Coronary artery (tissue), 2 donors: ENCODE results near the gene CARS1.

ENCODE experiments used
- DNase-seq: peaks from one replicate; pipeline ENCODE4 v3.0.0-alpha.2; 2017; ENCODE audit warnings: low spot score
- H3K27ac ChIP-seq, 2 donors: fragments of 200-600 bp; sonication (generic); one replicate each; pipeline ENCODE4 v1.5.1; 2016 to 2019
- H3K4me3 ChIP-seq: fragments of 200-600 bp; sonication (generic); 2 replicates; pipeline ENCODE4 v1.5.1; 2016; ENCODE audit warnings: mild to moderate bottlenecking, moderate library complexity
- CTCF ChIP-seq: fragments of 200-600 bp; sonication (generic); IDR thresholded peaks from one replicate; pipeline ENCODE4 v1.5.1; 2019; ENCODE audit warnings: antibody characterized with exemption

CARS1 gene

DNA sequence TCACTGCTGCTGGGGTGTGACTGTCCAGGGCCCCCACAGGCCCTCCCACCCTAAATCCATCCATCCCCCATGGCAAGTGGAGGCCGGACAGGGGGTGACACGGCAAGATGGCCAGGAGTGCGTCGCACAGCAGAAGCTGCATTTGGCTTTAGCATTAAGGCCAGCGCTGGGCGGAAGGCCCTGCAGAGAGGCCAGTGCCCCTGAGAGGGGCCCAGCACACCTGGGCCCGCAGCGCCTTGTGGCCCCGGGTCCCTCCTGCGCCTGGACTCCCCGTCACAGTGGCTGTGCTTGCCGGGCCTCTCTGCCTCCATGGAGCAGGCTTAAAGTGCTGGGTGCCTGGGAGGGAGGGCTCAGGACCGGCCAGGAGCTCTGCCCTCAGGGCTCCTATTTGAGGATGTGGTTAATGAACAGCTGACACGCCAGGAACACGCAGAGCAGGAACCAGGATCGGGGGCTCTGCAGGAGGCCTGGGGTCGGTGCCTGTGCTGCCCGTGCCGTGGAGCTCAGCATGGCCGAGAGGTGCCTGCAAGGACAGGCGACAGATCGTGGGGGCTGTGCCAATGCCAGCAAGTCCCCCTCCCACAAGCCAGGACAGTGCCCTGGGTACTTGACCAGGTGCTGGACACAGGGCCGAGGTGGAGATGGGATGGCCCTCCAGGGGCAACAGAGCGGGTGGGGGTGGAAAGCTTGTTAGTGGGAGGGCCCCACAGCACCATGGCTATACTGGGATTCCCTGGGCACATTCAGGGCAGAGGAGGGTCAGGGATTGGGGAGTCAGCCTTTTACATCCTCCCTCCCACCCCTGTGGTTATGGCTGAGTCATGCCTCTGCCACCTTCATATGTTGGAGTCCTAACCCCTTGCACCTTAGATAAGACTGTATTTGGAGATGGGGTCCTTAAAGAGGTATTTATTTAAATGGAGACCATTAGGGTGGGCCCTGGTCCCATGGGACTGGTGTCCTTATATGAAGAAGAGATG, 30.9 kb upstream of the CARS1 start:
- no peak for DNase-seq
- no peak overlapping the region for H3K27ac ChIP-seq
- no peak overlapping the region for H3K4me3 ChIP-seq
- no peak for TF ChIP-seq CTCF

- Histone ChIP-seq H3K27ac (no peak overlapping the region), H3K4me3 (no peak overlapping the region)
- no peak for TF ChIP-seq CTCF
- no peak for DNase-seq
Observed at GRCh38 chr11:3087373-3087772, 30.1 kb upstream of the CARS1 start.

DNA sequence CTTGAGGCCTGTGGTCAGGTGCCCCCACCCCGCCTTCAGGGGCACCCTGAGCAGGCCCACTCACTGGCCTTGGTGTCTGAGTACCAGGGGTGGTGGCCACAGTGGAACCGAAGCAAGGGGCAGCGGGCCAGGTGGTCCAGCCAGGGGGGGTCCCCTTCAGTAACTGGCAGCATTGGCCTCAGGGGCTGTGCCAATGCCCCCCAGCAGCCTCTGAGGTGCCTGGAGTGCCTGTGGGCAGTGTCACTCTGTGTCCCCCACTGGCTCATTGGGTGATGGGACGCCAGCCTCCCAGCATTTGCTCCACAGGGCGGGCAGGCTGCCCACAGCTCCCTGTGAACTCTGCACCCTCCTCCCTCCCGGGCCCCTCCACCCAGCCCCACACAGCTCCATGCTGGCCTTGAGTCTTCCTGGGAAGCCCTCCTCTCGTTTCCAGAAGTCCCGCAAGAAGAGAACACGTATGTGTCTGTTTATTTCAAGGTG, 29.5 kb upstream of the CARS1 start:
- TF ChIP-seq CTCF, result no peak
- no peak overlapping the region for H3K4me3 ChIP-seq
- DNase-seq, result no peak
- no peak overlapping the region for H3K27ac ChIP-seq

- no peak overlapping the region for H3K4me3 ChIP-seq
- TF ChIP-seq CTCF, result no peak
- DNase-seq, result no peak
Observed at GRCh38 chr11:3086114-3086513, 28.9 kb upstream of the CARS1 start.

GRCh38 chr11:3085052-3085451, 27.8 kb upstream of the CARS1 start:
- H3K27ac ChIP-seq, result no peak overlapping the region
- no peak for TF ChIP-seq CTCF
- DNase-seq, result no peak
- H3K4me3 ChIP-seq, result no peak overlapping the region

More at GRCh38 chr11:3086114-3086513, 28.9 kb upstream of the CARS1 start:
- H3K27ac ChIP-seq, result no peak overlapping the region

DNA sequence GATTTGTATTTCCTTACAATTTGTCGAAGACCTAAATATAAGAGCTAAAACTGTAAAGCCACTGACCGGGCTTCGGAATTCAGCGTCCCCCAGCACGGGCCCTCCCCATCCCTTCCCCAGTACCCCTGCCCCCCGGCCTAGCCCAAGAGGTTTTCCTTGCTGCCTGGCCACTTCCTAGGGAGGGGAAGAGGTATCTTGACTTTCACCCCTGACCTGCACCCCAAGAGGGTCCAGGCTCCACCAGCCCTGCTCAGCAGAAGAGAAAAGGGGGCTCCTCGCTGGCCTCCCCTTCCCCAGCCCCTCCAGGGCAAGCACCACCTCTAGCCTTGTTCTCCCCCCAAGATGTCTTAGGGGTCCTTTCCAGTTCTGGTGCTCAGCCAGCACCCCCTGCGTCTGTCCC, 26.1 kb upstream of the CARS1 start:
- no peak for TF ChIP-seq CTCF
- DNase-seq, result no peak
- H3K4me3 ChIP-seq, result no peak overlapping the region
- no peak overlapping the region for H3K27ac ChIP-seq

- no peak for TF ChIP-seq CTCF
- no peak for DNase-seq
- Histone ChIP-seq H3K4me3 (no peak overlapping the region), H3K27ac (no peak overlapping the region)
Observed at GRCh38 chr11:3081386-3081751, 24.1 kb upstream of the CARS1 start.
